ENCODE results near the gene STYXL1.
"Not testable (repeated sequence)": the region's sequence is repeated elsewhere in the genome, so short reads cannot be mapped to it uniquely, and the experiment has no call there.

Gene STYXL1, protein sequence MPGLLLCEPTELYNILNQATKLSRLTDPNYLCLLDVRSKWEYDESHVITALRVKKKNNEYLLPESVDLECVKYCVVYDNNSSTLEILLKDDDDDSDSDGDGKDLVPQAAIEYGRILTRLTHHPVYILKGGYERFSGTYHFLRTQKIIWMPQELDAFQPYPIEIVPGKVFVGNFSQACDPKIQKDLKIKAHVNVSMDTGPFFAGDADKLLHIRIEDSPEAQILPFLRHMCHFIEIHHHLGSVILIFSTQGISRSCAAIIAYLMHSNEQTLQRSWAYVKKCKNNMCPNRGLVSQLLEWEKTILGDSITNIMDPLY

DNA sequence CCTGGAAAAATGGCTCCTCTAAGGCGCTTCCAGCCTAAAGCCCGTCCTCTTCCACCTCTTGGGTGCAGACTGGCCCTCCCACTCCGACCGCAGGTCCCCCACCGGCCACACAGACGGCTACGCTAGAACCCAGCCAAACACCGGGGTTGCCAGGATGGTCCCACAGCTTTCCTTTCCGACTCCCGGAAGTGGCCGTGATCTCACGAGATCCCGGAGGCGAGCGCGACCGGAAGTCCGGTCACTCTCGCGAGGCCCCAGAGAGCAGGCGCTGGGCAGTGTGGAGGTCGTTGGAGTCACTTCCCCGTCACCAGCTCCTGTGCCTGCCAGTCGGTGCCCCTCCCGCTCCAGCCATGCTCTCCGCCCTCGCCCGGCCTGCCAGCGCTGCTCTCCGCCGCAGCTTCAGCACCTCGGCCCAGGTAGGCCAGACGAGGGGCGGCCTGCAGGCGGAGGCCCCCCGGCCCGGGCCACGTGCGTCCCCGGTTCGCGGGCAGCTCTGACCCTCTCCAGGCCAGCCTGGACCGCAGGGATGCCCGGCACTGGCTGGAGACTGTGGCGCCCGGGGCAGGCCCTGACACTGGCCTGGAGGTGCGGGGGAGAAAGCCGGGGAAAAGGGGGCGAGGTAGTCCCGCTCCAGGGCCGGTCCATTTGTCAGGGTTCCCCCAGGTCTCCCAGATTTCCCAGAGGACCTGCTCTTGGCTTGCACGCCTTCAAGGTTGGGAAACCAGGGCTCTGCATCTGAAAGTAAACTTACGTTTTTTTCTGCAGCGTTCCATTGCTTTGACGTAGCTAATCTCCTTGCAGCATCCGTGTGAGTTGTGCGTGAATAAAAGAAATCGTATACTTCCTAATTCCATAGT lies at the start of gene STYXL1, which contains the start of gene MDH2:
STYXL1 (minus strand) TSS at position 190 of the 857 bp plus-strand sequence. CDS start 17,477 bp downstream, outside the sequence.
MDH2 (plus strand) TSS at position 296 of the 857 bp plus-strand sequence; CDS start at position 351, 55 bp downstream.
- peak; percentile 89 to 91 for DNase-seq

- DNase-seq: no peak
Observed at GRCh38 chr7:76095908-76096307, 48.1 kb upstream of the STYXL1 start.

GRCh38 chr7:76094326-76094725 lies 46.5 kb upstream of the STYXL1 start:
- not testable (repeated sequence) for DNase-seq

DNA sequence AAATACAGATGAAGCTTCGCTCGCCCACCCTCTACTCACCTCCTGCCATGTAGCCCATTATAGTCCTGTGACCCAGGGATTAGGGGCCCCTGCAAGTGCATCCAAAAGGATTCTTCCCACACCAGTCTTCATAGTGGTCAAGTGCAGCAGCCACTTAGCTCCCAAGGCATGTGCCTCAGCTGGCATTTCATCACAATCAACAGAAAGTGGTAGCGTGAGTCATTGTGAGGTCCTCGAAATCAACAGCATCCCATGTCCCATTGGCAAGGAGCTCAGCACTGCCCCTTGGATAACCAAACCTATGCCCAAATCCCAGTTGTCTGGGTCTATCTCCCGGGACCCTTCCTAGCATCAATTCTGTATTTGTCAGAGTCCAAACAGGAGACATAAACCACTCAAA lies 45.7 kb upstream of the STYXL1 start:
- DNase-seq: not testable (repeated sequence)

GRCh38 chr7:76091506-76091905 lies 43.7 kb upstream of the STYXL1 start:
- no peak for DNase-seq

- no peak for DNase-seq
Observed at GRCh38 chr7:76089865-76090475, 42.2 kb upstream of the STYXL1 start.

DNA sequence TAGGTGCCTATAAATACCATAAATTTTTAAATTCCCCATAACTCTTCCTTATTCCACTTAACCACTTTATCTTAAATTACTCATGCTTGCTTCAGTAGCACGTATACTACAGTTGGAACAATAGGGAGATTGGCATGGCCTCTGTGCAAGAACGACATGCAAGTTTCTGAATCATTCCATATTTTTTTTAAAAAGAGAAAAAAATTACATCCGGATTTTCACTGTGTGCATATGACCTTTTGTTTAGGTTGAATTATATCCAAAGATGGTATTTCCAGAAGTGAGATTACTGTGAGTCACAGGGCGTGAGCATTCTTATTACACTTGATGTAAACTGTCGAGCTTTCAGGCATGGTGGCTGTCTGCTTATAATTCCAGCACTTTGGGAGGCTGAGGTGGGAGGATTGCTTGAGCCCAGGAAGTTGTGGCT lies 39.6 kb upstream of the STYXL1 start:
- DNase-seq: not testable (repeated sequence)

GRCh38 chr7:76086070-76086469 lies 38.3 kb upstream of the STYXL1 start:
- no peak for DNase-seq

DNA sequence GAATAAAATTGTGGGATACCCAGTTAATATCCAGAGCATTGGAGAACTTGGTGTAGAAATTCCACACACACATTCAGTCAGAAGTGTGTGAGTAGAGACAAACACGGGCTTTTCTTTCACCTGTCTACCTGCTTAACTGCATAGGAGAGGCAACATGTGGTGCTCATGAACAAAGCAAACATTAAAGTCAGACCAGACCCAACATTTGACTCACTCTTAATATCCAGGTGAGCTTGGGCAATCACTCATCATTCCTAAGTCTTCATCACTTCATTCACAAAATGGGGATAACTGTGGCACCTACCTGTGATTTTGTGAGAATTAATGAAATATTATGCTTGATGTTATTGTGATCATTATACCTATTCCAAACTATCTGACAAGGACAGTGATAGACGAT lies 36.3 kb upstream of the STYXL1 start:
- not testable (repeated sequence) for DNase-seq

GRCh38 chr7:76080204-76080603 lies 32.4 kb upstream of the STYXL1 start:
- no peak for DNase-seq

GRCh38 chr7:76077435-76077834 lies 29.6 kb upstream of the STYXL1 start:
- DNase-seq: no peak

- no peak for DNase-seq
Observed at GRCh38 chr7:76076995-76077394, 29.2 kb upstream of the STYXL1 start.

DNA sequence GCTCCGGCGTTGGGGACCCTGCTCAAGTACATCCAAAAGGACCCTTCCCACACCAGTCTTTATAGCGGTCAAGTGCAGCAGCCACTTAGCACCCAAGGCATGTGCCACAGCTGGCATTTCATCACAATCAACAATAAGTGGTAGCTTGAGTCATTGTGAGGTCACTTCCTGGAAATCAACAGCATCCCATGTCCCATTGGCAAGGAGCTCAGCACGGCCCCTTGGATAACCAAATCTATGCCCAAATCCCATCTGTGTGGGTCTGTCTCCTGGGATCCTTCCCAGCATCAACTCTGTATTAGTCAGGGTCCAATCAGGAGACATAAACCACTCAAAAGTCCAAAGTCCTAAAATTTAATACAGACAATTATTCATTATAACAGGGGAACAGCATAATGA lies 27.2 kb upstream of the STYXL1 start:
- DNase-seq: no peak

DNA sequence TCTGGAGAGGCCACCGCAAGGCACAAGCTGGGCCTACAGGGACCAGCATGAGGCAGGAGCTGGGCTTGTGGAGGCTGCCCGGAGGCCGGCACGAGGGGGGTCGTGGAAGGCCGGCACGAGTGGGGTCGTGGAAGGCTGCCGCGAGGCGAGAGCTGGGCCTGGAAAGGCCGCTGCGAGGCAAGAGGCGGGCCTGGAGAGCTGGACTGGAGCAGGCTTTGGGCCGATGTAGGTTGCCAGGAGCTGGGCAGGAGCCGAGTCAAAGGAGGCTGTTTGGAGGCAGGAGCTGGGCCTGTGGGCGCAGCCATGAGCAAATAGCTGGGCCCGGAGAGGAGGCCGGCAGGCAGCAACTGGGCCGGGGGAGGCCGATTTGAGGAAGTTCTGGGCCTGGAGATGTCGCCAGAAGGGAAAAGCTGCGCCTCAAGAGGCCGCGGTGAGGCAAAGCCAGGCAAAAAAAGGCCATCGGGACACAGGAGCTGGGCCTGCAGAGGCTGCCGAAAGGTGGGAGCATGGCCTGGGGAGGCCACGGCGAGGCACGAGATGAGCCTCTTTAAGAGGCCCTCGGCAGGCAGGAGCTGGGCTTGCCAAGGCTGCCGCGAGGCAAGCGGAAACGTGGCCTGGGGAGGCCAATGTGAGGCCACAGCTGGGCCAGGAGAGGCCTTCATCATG lies 26.6 kb upstream of the STYXL1 start:
- no peak for DNase-seq

DNA sequence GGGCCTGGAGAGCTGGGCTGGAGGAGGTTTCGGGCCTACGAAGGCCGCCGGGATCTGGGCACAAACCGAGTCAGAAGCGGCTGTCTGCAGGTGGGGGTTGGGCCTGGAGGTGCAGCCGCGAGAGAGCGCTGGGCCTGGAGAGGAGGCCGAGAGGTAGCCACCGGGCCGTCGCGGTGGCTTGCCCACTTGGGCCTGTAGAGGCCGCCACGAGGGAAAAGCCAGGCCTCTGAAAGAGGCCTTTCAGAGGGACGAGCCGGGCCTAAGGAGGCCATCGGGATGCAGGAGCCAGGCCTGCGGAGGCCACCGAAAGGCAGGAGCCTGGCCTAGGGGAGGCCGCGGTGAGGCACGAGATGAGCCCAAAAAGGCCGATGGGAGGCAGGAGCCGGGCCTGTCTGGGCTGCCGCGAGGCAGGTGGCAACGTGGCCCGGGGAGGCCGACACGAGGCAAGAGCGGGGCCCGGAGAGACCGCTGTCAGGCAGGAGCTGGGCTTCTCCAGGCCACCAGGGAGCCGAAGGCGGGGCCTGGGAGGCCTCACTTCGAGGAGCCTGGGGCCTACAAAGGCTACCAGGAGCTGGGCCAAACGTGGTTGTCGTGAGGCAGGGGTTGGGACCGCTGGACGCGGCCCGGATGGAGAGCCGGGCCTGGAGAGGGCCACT lies 25.7 kb upstream of the STYXL1 start:
- DNase-seq: no peak

DNA sequence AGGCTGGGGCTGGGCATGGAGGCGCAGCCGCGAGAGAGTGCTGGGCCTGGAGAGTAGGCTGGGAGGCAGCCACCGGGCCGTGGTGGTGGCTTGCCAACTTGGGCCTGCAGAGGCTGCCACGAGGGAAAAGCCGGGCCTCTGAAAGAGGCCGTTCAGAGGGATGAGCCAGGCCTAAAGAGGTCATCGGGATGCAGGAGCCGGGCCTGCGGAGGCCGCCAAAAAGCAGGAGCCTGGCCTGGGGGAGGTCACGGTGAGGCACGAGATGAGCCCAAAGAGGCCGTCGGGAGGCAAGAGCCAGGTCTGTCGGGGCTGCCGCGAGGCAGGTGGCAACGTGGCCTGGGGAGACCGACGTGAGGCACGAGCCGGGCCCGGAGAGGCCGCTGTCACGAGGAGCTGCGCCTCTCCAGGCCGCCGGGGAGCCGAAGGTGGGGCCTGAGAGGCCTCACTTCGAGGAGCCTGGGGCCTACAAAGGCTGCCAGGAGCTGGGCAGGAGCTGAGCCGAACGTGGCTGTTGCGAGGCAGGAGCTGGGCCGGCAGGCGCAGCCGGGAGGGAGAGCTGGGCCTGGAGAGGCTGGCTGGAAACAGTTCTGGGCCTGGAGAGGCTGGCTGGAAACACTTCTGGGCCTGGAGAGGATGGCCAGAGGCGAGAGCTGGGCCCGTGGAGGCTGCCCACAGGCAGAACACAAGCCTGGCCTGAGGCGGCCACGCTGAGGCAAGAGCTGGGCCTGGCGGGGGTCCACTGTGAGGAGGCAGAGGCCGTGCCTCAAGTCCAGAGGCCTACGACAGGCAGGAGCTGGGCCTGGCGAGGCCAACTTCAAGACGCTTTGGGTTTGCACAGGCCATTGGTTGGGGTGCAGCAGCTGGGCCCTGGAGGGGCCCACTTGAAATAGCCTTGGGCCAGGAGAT lies 24.7 kb upstream of the STYXL1 start:
- no peak for DNase-seq

DNA sequence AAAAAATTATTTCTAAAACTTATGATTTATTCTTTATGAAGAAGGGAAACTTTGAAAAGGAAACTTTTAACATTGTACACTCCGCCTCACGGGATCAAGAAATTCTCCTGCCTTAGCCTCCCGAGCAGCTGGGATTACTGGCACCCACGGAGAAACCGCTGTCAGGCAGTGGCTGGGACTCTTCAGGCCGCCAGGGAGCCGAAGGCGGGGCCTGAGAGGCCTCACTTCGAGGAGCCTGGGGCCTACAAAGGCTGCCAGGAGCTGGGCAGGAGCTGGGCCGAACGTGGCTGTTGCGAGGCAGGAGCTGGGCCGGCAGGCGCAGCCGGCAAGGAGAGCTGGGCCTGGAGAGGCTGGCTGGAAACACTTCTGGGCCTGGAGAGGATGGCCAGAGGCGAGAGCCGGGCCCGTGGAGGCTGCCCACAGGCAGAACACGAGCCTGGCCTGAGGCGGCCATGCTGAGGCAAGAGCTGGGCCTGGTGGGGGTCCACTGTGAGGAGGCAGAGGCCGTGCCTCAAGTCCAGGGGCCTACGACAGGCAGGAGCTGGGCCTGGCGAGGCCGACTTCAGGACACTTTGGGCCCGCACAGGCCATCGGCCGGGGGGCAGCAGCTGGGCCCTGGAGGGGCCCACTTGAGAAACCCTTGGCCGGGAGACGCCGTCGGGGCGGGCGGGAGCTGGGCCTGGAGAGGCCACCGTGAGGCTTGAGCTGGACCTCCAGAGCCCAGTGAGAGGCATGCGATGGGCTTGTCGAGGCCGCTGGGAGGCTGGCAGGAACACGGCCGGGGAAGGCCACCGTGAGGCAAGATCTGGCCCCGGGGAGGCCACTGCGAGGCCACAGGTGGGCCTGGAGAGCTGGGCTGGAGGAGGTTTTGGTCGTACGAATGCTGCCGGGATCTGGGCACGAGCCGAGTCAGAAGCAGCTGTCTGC lies 23.8 kb upstream of the STYXL1 start:
- no peak for DNase-seq

DNA sequence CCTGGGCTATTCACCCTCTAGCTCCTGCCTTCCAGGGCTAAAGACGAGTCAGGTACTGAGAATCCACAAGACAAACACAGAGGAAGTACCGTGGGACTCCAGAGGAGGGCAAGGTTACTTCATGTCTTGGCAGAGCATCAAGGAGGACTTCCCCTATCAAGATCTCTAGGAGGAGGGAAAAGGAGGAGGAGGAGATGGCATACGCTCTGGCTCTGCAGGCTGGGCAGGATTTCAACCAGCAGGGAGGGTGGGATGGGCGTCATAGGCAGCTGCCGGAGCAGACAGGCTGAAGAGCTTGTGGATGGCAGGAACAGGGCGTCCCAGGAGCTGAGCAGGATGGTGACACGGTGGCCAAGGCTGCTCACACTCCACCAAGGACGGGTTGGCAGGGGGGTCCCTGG lies 21.4 kb upstream of the STYXL1 start:
- no peak for DNase-seq

- no peak for DNase-seq
Observed at GRCh38 chr7:76066716-76067503, 19.1 kb upstream of the STYXL1 start.

Data from stimulated activated CD4-positive, alpha-beta T cell treated with anti-CD3 and anti-CD28 coated beads, Interleukin-2, amount 100 ng/mL, for 24 hours (primary cell).